Breast epithelium (tissue), 4 donors: ENCODE measurements around the gene BSND. TPM values are rescaled to one million over a fixed set of nuclear protein-coding genes. Genes with fewer than 3 reads are reported as not detected.

ENCODE experiments used
- DNase-seq, 2 donors: peaks; one replicate each; pipeline ENCODE4 v3.0.0-alpha.2; 2019; ENCODE audit warnings: low spot score in 2 of 2
- H3K27ac ChIP-seq, 2 donors: fragments of 200-600 bp; sonication (generic) in 1 of 2; one replicate each; pipeline ENCODE4 v1.5.1; 2016 to 2019; ENCODE audit warnings: mild to moderate bottlenecking in 1 of 2
- H3K27me3 ChIP-seq, 2 donors: fragments of 200-600 bp; sonication (generic) in 1 of 2; one replicate each; pipeline versions ENCODE4 v1.5.1 to v1.6.0; 2017 to 2019; ENCODE audit warnings: control low read depth in 1 of 2, mild to moderate bottlenecking in 1 of 2
- H3K36me3 ChIP-seq: fragments of 200-600 bp; one replicate; pipeline ENCODE4 v1.5.1; 2019
- H3K4me1 ChIP-seq, 2 donors: fragments of 200-600 bp; sonication (generic); one replicate each; pipeline ENCODE4 v1.5.1; 2016 to 2019; ENCODE audit warnings: control low read depth in 1 of 2
- H3K4me3 ChIP-seq, 3 donors: fragments of 200-600 bp; sonication (generic); 1 replicate in 2 of 3; 2 replicates in 1 of 3; pipeline ENCODE4 v1.5.1; 2016 to 2019; ENCODE audit warnings: mild to moderate bottlenecking in 3 of 3, moderate library complexity in 2 of 3
- H3K9me3 ChIP-seq, 2 donors: fragments of 200-600 bp; sonication (generic) in 1 of 2; one replicate each; pipeline ENCODE4 v1.5.1; 2016 to 2019; ENCODE audit warnings: control low read depth in 1 of 2
- POLR2A ChIP-seq: fragments of 450-650 bp; IDR thresholded peaks from one replicate; pipeline ENCODE4 v1.6.1; 2016; ENCODE audit warnings: antibody characterized with exemption, mild to moderate bottlenecking, moderate library complexity
- POLR2AphosphoS5 ChIP-seq, 3 donors: sonication (generic); formaldehyde crosslinking; IDR thresholded peaks; one replicate each; pipeline ENCODE4 v1.6.1; 2017; ENCODE audit warnings: antibody characterized with exemption in 3 of 3
- intact Hi-C: fragments of 100-400 bp; cut with DNase I; formaldehyde crosslinking; loops from one replicate; pipeline ENCODE4 v1.15.1; 2023; ENCODE audit warnings: low total_unique reads
- total RNA-seq, 3 donors: library from RNA; depleted of rRNA; stranded (reverse); fragments of >200 nt; gene quantifications; one replicate each; pipeline ENCODE4 v1.1.0, GENCODE V29; 2016
- TF ChIP-seq, protein P1 (sequence below), 3 donors: fragments of 450-650 bp; IDR thresholded peaks; one replicate each; pipeline ENCODE4 v1.5.1; 2016 to 2017; ENCODE audit warnings: antibody characterized with exemption in 3 of 3, mild to moderate bottlenecking in 3 of 3, moderate library complexity in 3 of 3

The BSND gene
- total RNA-seq, 3 donors from 2014 or later: under 0.01 to 0.15 TPM; not detected in 1

- H3K9me3 ChIP-seq: no peaks in the 10 kb centered on the region
- no peak overlapping the region for H3K4me3 ChIP-seq
- TF ChIP-seq, protein P1, sequence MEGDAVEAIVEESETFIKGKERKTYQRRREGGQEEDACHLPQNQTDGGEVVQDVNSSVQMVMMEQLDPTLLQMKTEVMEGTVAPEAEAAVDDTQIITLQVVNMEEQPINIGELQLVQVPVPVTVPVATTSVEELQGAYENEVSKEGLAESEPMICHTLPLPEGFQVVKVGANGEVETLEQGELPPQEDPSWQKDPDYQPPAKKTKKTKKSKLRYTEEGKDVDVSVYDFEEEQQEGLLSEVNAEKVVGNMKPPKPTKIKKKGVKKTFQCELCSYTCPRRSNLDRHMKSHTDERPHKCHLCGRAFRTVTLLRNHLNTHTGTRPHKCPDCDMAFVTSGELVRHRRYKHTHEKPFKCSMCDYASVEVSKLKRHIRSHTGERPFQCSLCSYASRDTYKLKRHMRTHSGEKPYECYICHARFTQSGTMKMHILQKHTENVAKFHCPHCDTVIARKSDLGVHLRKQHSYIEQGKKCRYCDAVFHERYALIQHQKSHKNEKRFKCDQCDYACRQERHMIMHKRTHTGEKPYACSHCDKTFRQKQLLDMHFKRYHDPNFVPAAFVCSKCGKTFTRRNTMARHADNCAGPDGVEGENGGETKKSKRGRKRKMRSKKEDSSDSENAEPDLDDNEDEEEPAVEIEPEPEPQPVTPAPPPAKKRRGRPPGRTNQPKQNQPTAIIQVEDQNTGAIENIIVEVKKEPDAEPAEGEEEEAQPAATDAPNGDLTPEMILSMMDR (IDR thresholded peaks at IDR 0.05): no peak
- TF ChIP-seq POLR2AphosphoS5 (IDR thresholded peaks at IDR 0.05) (no peak), POLR2A (no peak)
- no peaks in the 10 kb centered on the region for H3K27me3 ChIP-seq
- no peak for DNase-seq
- no peaks in the 10 kb centered on the region for H3K4me1 ChIP-seq
- H3K36me3 ChIP-seq: no peaks in the 10 kb centered on the region
- H3K27ac ChIP-seq: no peak overlapping the region
- intact Hi-C loops: no loop called here
These were observed 30.2 kb upstream of the BSND start for GRCh38 chr1:54968551-54968950.

DNA sequence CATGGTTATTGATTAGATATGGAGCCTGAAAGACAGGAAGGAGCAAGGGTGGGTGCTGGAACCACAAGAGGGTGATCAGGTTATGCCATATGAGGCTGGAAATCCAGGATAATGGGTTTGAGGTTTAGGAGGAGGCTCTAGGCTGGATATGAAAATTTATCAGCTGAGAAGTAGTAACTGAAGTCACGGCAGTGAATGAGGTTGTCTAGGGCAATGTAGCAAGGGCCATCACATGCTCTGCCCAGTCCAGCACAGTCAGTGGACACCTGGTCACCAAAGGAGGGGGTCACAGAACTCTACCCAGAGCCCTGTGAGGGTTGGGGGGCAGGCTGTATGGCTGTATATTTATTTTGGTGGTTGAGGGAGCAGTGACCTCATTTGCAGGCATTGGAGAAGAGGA lies 28.9 kb upstream of the BSND start:
- no peaks in the 10 kb centered on the region for H3K9me3 ChIP-seq
- intact Hi-C loops: no loop called here
- H3K4me3 ChIP-seq: no peak overlapping the region
- H3K36me3 ChIP-seq: no peaks in the 10 kb centered on the region
- H3K27ac ChIP-seq: no peak overlapping the region
- H3K4me1 ChIP-seq: no peaks in the 10 kb centered on the region
- H3K27me3 ChIP-seq: no peaks in the 10 kb centered on the region
- no peak for DNase-seq
- TF ChIP-seq, protein P1 (IDR thresholded peaks at IDR 0.05): no peak
- no peak for TF ChIP-seq POLR2AphosphoS5 (IDR thresholded peaks at IDR 0.05)
- TF ChIP-seq POLR2A: no peak

DNA sequence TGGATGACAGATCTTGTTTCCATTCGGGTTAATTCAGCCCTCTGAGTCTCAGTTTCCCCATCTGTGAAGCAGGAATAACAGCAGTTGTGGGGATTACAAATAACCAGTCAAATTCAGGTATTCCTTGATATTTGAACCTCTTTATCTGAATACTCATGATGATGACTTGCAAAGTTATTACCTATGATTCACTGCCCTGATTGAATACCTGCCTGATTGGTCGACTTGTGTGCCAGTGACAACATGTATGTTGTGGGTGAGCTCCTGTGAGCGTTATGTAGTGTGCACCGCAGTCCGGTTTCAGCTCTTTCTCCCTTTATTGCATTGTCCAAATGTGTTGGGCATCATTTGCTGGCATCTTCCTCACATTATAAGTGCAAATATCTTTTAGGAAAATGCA lies 27.8 kb upstream of the BSND start:
- TF ChIP-seq POLR2AphosphoS5 (IDR thresholded peaks at IDR 0.05) (no peak), POLR2A (no peak)
- TF ChIP-seq, protein P1 (IDR thresholded peaks at IDR 0.05): no peak
- Histone ChIP-seq H3K27ac (no peak overlapping the region), H3K9me3 (no peaks in the 10 kb centered on the region), H3K4me3 (no peak overlapping the region), H3K36me3 (no peaks in the 10 kb centered on the region), H3K4me1 (no peaks in the 10 kb centered on the region), H3K27me3 (no peaks in the 10 kb centered on the region)
- intact Hi-C loops: no loop called here
- DNase-seq: no peak

- no peaks in the 10 kb centered on the region for H3K4me1 ChIP-seq
- no peaks in the 10 kb centered on the region for H3K9me3 ChIP-seq
- H3K27me3 ChIP-seq: no peaks in the 10 kb centered on the region
- H3K36me3 ChIP-seq: no peaks in the 10 kb centered on the region
- intact Hi-C loops: no loop called here
- H3K27ac ChIP-seq: no peak overlapping the region
- no peak for TF ChIP-seq POLR2AphosphoS5 (IDR thresholded peaks at IDR 0.05)
- TF ChIP-seq, protein P1 (IDR thresholded peaks at IDR 0.05): no peak
- no peak for TF ChIP-seq POLR2A
- no peak for DNase-seq
- no peak overlapping the region for H3K4me3 ChIP-seq
These were observed 27.4 kb upstream of the BSND start for GRCh38 chr1:54971317-54971791.

DNA sequence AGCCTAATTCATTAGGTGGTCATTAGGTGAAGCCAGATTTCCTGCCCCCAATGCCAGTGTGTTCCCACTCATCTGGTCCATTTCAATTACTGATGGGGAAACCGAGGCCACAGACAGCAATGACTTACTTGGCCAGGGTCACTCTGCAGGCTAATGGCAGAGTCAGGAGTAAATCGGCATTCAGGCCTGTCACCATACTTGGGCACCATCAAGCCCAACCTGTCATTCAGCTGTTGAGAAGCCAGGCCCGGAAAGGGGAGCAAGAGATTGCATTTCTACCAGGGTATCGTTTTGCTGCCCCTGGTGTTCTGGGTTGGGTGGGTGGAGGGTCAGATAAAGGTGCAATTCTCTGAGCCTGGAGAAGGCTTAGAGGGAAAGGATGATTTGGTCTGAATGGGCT lies 26.3 kb upstream of the BSND start:
- Histone ChIP-seq H3K4me3 (no peak overlapping the region), H3K4me1 (peaks cover 0 to 3% of the 10 kb centered on the region in 2 donors), H3K27ac (peak overlapping the region; percentile 46 to 74), H3K36me3 (no peaks in the 10 kb centered on the region), H3K9me3 (no peaks in the 10 kb centered on the region), H3K27me3 (no peaks in the 10 kb centered on the region)
- DNase-seq: no peak
- TF ChIP-seq, protein P1 (IDR thresholded peaks at IDR 0.05): no peak
- TF ChIP-seq POLR2AphosphoS5 (IDR thresholded peaks at IDR 0.05) (no peak), POLR2A (no peak)
- intact Hi-C loops: no loop called here
